ENCODE data around the gene ADCK1.

ADCK1 gene

DNA sequence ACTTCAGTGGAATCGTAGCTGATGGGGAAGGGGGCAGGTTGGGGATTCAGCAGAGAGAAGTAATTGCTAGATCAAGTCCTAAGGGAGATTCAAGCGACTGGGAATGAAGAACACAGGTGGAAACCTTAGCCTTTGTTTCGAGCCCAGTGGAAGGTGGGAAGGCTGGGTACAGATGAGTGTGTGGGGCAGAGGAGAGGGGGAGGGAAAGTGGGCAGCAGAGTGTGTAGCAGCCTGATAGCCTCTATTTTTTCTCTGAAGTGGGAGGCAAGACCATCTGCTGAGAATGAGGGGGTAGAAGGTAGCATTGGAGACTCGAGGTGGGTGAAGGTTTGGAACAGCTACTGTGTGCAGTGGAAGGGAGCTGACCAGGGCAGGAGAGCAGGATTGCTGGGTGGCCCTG is 91.0 kb downstream of the ADCK1 start:
- Mint-ChIP-seq H3K27me3 (ENCODE audit: low read depth, poor library complexity) (no peaks in the 10 kb centered on the region), H3K27ac (no peak overlapping the region), H3K4me3 (no peak overlapping the region), H3K4me1 (peaks cover 5% of the 10 kb centered on the region), H3K9me3 (peaks cover 21% of the 10 kb centered on the region), H3K36me3 (ENCODE audit: low read depth) (peaks cover 24% of the 10 kb centered on the region)
- DNase-seq = no peak
- TF ChIP-seq, protein P1, sequence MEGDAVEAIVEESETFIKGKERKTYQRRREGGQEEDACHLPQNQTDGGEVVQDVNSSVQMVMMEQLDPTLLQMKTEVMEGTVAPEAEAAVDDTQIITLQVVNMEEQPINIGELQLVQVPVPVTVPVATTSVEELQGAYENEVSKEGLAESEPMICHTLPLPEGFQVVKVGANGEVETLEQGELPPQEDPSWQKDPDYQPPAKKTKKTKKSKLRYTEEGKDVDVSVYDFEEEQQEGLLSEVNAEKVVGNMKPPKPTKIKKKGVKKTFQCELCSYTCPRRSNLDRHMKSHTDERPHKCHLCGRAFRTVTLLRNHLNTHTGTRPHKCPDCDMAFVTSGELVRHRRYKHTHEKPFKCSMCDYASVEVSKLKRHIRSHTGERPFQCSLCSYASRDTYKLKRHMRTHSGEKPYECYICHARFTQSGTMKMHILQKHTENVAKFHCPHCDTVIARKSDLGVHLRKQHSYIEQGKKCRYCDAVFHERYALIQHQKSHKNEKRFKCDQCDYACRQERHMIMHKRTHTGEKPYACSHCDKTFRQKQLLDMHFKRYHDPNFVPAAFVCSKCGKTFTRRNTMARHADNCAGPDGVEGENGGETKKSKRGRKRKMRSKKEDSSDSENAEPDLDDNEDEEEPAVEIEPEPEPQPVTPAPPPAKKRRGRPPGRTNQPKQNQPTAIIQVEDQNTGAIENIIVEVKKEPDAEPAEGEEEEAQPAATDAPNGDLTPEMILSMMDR (IDR thresholded peaks at IDR 0.05) = no peak

DNA sequence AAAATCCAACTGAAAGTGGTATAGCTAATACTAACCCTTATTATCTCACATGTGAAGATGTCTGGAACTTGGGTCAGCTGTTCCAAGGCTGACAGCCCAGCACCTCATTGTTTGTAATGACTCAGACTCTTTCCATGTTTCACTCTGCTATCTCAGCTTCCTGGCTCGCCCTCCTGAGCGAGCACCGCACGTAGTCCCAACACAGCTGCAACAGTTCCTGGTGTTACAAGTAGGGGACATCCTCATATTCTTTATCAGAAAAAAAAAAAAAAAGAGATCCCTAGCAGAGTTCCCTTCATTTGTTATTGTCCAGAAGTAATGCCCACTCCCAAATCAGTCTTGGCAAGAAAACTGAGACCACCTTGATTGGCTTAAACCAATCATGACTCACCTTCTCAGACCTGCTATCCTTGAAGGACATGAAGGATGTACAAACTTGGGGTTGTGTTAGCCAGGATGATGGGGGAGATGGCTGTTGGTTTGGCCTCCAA is 92.5 kb downstream of the ADCK1 start:
- Mint-ChIP-seq H3K36me3 (ENCODE audit: low read depth) (peaks cover 24% of the 10 kb centered on the region), H3K4me3 (no peak overlapping the region), H3K9me3 (peaks cover 21% of the 10 kb centered on the region), H3K27ac (no peak overlapping the region), H3K27me3 (ENCODE audit: low read depth, poor library complexity) (no peaks in the 10 kb centered on the region), H3K4me1 (no peaks in the 10 kb centered on the region)
- TF ChIP-seq, protein P1 (IDR thresholded peaks at IDR 0.05) = no peak
- DNase-seq = no peak

DNA sequence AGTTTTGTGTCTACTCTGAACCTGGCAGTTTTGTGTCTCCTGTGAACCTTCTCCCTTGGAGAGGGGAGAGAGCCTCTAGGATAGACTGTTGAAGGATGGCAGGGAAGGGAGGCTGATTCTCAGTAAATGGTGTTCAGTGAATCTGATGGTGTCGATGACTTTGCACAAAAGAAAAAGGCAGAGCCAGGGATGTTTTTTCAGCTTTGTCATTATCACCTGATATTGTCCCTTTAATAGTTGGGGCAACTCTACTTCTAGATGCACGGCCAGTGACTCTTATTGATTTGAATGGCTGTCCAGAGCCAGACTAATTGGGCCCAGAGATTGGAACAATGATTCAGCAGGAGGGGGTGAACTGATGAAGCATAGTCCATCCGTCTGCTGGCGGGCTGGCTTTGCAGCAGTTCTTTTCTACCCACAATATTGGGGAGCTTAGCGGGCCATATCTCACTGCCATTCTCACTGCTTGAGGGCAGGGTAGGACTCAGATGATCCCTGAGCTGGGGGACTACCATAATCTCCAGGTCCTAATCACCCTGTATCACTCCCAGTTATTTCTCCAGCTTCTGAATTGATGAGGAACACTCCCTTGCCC is 93.1 kb downstream of the ADCK1 start:
- Mint-ChIP-seq H3K27me3 (ENCODE audit: low read depth, poor library complexity) (no peaks in the 10 kb centered on the region), H3K4me3 (no peak overlapping the region), H3K9me3 (peaks cover 19% of the 10 kb centered on the region), H3K27ac (peak overlapping the region; percentile 47), H3K4me1 (no peaks in the 10 kb centered on the region), H3K36me3 (ENCODE audit: low read depth) (peaks cover 18% of the 10 kb centered on the region)
- TF ChIP-seq, protein P1 (IDR thresholded peaks at IDR 0.05) = no peak
- DNase-seq = no peak

DNA sequence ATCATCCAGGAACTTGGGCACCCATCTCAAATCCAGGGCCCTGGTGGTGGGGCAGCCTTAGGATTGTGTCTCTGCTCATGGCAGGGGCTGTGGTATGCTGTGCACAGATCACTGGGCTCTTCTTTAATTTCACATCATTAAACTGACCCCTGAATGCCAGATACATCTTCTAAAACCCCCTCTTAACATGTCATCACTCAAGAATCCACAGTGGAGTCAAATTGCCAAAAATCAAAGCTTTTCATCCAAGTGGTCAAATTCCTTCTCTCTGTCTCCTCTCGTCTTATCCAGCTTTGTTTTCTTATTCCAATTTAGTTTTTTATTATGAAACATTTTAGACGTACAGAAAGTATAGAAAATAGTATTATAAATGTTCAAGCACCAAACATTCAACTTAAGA is 97.5 kb downstream of the ADCK1 start:
- no peak overlapping the region for H3K4me3 Mint-ChIP-seq
- no peak overlapping the region for H3K27ac Mint-ChIP-seq
- DNase-seq = no peak
- H3K36me3 Mint-ChIP-seq (ENCODE audit: low read depth) = peaks cover 7% of the 10 kb centered on the region
- no peaks in the 10 kb centered on the region for H3K9me3 Mint-ChIP-seq
- TF ChIP-seq, protein P1 (IDR thresholded peaks at IDR 0.05) = no peak
- no peaks in the 10 kb centered on the region for H3K27me3 Mint-ChIP-seq (ENCODE audit: low read depth, poor library complexity)
- H3K4me1 Mint-ChIP-seq = peaks cover 3% of the 10 kb centered on the region

DNA sequence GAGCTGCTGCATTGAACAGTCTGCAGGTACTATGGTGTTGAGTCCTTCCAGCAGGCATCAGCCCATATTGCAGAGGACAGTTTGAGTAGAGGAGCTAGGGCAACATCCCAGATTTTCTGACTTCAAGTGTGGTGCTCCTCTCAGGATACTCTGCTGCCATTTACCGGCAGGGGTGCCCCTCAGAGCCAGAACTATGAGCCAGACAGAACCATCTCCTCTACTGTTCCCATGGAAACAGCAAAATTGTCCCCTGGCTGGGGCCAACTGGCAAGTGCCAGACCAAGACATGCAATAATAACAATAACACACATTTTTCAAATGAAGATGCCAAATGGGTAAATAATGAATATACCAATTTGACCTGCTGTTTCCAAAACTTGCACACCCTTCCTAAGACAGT is 102.9 kb downstream of the ADCK1 start:
- H3K27ac Mint-ChIP-seq = no peak overlapping the region
- H3K27me3 Mint-ChIP-seq (ENCODE audit: low read depth, poor library complexity) = no peaks in the 10 kb centered on the region
- TF ChIP-seq, protein P1 (IDR thresholded peaks at IDR 0.05) = no peak
- H3K36me3 Mint-ChIP-seq (ENCODE audit: low read depth) = peaks cover 7% of the 10 kb centered on the region
- H3K9me3 Mint-ChIP-seq = no peaks in the 10 kb centered on the region
- peaks cover 14% of the 10 kb centered on the region for H3K4me1 Mint-ChIP-seq
- DNase-seq = no peak
- H3K4me3 Mint-ChIP-seq = no peak overlapping the region

DNA sequence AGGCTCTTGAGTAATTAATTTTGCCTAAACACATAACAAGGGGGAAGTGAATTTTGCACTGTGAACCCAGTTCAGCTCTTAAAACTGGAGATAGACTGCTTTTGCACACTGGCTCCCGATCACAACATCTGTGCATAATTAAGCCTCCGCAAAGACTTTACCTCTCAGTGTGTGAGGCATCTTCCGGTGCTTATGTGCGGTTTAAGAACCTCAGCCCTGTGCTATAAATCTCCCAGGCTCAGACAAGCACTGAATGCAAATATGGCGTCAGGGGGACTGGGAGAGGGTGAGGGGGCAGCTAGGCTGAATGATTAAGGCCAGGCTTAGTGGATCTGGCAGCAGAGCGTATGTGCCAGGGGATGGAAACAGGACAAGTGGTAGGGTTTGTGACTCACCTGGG is 103.3 kb downstream of the ADCK1 start:
- Mint-ChIP-seq H3K36me3 (ENCODE audit: low read depth) (peaks cover 7% of the 10 kb centered on the region), H3K9me3 (no peaks in the 10 kb centered on the region), H3K4me1 (peaks cover 14% of the 10 kb centered on the region), H3K27ac (peak overlapping the region; percentile 15), H3K27me3 (ENCODE audit: low read depth, poor library complexity) (no peaks in the 10 kb centered on the region), H3K4me3 (no peak overlapping the region)
- TF ChIP-seq, protein P1 (IDR thresholded peaks at IDR 0.05) = no peak
- no peak for DNase-seq
